ENCODE measurements around the gene CMTM4. TPM values are rescaled to one million over a fixed set of nuclear protein-coding genes. Genes with fewer than 3 reads are reported as not detected.

Gene CMTM4
- total and polyA plus RNA-seq, 2 of the 8 experiments (the other 6 are each of a cell fraction or from before 2014, with no cell fraction given): 35.3 to 51.7 TPM

GRCh38 chr16:66592814-66593213 lies 103.7 kb downstream of the CMTM4 start (continued):
- no peak for TF ChIP-seq MAFK (IDR thresholded peaks at IDR 0.05; ENCODE audit: low read depth, low read length)
- no peak for TF ChIP-seq NRF1 (IDR thresholded peaks at IDR 0.05; ENCODE audit: low read depth, low read length)
- no peak for TF ChIP-seq RBBP5 (IDR thresholded peaks at IDR 0.05; ENCODE audit: borderline replicate concordance, low read depth, low read length)
- TF ChIP-seq SAP30 (IDR thresholded peaks at IDR 0.05; ENCODE audit: insufficient read depth, insufficient replicate concordance, low read length): no peak

Measured in H1 (cell line).